PC-9 (cell line): Measurements from ENCODE around the gene C19orf25.

Experiments
- CTCF ChIP-seq: fragments of 200-600 bp; sonication (generic); conservative IDR thresholded peaks from 2 replicates; pipeline ENCODE4 v1.6.1; 2017; ENCODE audit warnings: mixed run types, antibody characterized with exemption, mild to moderate bottlenecking, moderate library complexity
- EZH2 ChIP-seq: fragments of 200-600 bp; sonication (generic); IDR thresholded peaks from 2 replicates; pipeline ENCODE4 v1.8.0; 2017; ENCODE audit warnings: antibody characterized with exemption, low read depth

GRCh38 chr19:1518471-1518870 lies 39.5 kb upstream of the C19orf25 start:
- TF ChIP-seq CTCF = no peak
- TF ChIP-seq EZH2 = no peak
